Esophagus squamous epithelium (tissue), 4 donors: ENCODE data around the gene UGT8.

Experiments
- POLR2A ChIP-seq, 4 donors: fragments of 450-650 bp; IDR thresholded peaks; one replicate each; pipeline ENCODE4 v1.6.1; 2017; ENCODE audit warnings: antibody characterized with exemption in 4 of 4, mild to moderate bottlenecking in 4 of 4, moderate library complexity in 3 of 4
- TF ChIP-seq, protein P1 (sequence below), 6 experiments: fragments of 450-650 bp in 4 of 6; fragments of 200-600 bp in 2 of 6; sonication (generic) in 2 of 6; IDR thresholded peaks; one replicate each; pipeline ENCODE4 v1.5.1; 2016 to 2019; ENCODE audit warnings: antibody characterized with exemption in 6 of 6, mild to moderate bottlenecking in 4 of 6, moderate library complexity in 4 of 6

DNA sequence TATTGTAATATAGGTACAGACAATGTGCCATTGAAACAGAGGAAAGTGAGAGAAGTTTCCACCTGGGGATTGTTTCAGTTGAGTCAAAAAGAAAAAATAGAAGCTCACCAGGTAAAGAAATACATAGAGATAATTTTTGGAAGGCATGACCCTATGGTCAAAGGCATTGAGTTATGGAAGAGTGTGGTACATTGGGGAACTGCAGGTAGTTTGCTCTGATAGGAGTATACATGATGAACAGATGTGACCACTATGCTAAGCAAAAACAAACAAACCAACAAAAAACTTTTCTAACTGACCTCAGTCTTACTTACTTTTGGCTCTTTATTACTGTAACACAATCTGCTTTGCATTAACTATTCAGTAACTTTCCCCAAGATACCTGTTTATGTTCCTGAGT lies 85.9 kb downstream of the UGT8 start:
- TF ChIP-seq, protein P1, sequence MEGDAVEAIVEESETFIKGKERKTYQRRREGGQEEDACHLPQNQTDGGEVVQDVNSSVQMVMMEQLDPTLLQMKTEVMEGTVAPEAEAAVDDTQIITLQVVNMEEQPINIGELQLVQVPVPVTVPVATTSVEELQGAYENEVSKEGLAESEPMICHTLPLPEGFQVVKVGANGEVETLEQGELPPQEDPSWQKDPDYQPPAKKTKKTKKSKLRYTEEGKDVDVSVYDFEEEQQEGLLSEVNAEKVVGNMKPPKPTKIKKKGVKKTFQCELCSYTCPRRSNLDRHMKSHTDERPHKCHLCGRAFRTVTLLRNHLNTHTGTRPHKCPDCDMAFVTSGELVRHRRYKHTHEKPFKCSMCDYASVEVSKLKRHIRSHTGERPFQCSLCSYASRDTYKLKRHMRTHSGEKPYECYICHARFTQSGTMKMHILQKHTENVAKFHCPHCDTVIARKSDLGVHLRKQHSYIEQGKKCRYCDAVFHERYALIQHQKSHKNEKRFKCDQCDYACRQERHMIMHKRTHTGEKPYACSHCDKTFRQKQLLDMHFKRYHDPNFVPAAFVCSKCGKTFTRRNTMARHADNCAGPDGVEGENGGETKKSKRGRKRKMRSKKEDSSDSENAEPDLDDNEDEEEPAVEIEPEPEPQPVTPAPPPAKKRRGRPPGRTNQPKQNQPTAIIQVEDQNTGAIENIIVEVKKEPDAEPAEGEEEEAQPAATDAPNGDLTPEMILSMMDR (IDR thresholded peaks at IDR 0.05), result no peak
- no peak for TF ChIP-seq POLR2A (IDR thresholded peaks at IDR 0.05)
